ENCODE measurements around the gene TRERF1.

GRCh38 chr6:42417641-42418112 lies 34.0 kb downstream of the TRERF1 start:
- TF ChIP-seq EZH2phosphoT487 (IDR thresholded peaks at IDR 0.05; ENCODE audit: low read depth, severe bottlenecking, unreplicated experiment) = no peak
- no peak for TF ChIP-seq CTCF (IDR thresholded peaks at IDR 0.05; ENCODE audit: poor library complexity)
- no peak for TF ChIP-seq EZH2 (IDR thresholded peaks at IDR 0.05; ENCODE audit: borderline replicate concordance)
